Endothelial cell of umbilical vein (primary cell): ENCODE data around the gene SLC25A1. TPM values are rescaled to one million over a fixed set of nuclear protein-coding genes. Genes with fewer than 3 reads are reported as not detected.

ENCODE experiments used
- BruUV-seq: library from RNA; stranded (reverse); fragments of 400-500 nt; replicated peaks from 2 replicates; lab custom pipeline; 2021; lab: Mats Ljungman, UMichigan
- CTCF ChIA-PET: fragments of 300-600, 350-600 bp; sonication (Branson Sonifier 250); formaldehyde crosslinking; loops from one replicate; lab custom pipeline; 2021; ENCODE audit warnings: antibody characterized with exemption, inconsistent platforms; lab: Charles Lee
- POLR2A ChIA-PET: fragments of 300-600, 350-600 bp; sonication (Branson Sonifier 250); formaldehyde crosslinking; loops from one replicate; lab custom pipeline; 2021; ENCODE audit warnings: antibody characterized with exemption, inconsistent platforms; lab: Charles Lee
- DNase-seq: peaks from one replicate; pipeline ENCODE4 v3.0.0-alpha.2; 2011; ENCODE audit warnings: low read depth, low spot score
- FAIRE-seq: peaks from 2 replicates; lab custom pipeline; 2011; peaks lifted over from hg19 to GRCh38; lab: Jason Lieb, UNC
- H2AFZ ChIP-seq: 2 replicates; pipeline ENCODE4 v1.6.0; 2012; ENCODE audit warnings: low read depth, low read length, control low read depth, inconsistent platforms
- H3K27ac ChIP-seq: 2 replicates; pipeline ENCODE4 v1.5.1; 2011; ENCODE audit warnings: low read depth, mild to moderate bottlenecking, control low read depth, low read length, moderate library complexity; ENCODE audit not compliant: insufficient read depth
- H3K27me3 ChIP-seq, 2 experiments: 2 replicates each; pipeline versions ENCODE4 v1.6.0 to v1.6.1; 2011; ENCODE audit warnings: low read length in 2 of 2, mixed read lengths in 1 of 2; ENCODE audit not compliant: control insufficient read depth in 2 of 2, insufficient read depth in 2 of 2
- H3K36me3 ChIP-seq, 2 experiments: 2 replicates in 1 of 2; 3 replicates in 1 of 2; pipeline ENCODE4 v1.5.1; 2011; ENCODE audit warnings: low read length in 2 of 2, mild to moderate bottlenecking in 1 of 2, moderate library complexity in 1 of 2; ENCODE audit not compliant: control insufficient read depth in 2 of 2, insufficient read depth in 2 of 2; ENCODE audit errors: extremely low read depth in 1 of 2
- H3K4me1 ChIP-seq: 3 replicates; pipeline ENCODE4 v1.5.1; 2011; ENCODE audit warnings: mild to moderate bottlenecking, low read length; ENCODE audit not compliant: control insufficient read depth, insufficient read depth; ENCODE audit errors: extremely low read depth
- H3K4me2 ChIP-seq: 2 replicates; pipeline ENCODE4 v1.6.1; 2011; ENCODE audit warnings: low read length, control low read depth, mixed read lengths; ENCODE audit not compliant: insufficient read depth
- H3K4me3 ChIP-seq, 3 experiments: fragments of 200-600 bp in 1 of 3; sonication (generic), shearing (Covaris generic) in 1 of 3; replicated peaks in 1 of 3; 2 replicates each; pipeline ENCODE4 v1.5.1; 2011 to 2016; ENCODE audit warnings: control low read depth in 3 of 3, low read length in 3 of 3, mild to moderate bottlenecking in 2 of 3, inconsistent platforms in 1 of 3, low read depth in 1 of 3, moderate library complexity in 1 of 3; ENCODE audit not compliant: insufficient read depth in 1 of 3
- H3K79me2 ChIP-seq: 2 replicates; pipeline ENCODE4 v1.6.0; 2012; ENCODE audit warnings: low read length, inconsistent platforms; ENCODE audit not compliant: control insufficient read depth, insufficient read depth
- H3K9ac ChIP-seq: replicated peaks from 2 replicates; pipeline ENCODE3; 2011; ENCODE audit warnings: low read length, control low read depth; ENCODE audit not compliant: insufficient read depth; ENCODE audit errors: extremely low read depth
- H3K9me1 ChIP-seq: replicated peaks from 3 replicates; pipeline ENCODE4 v1.6.0; 2011; ENCODE audit warnings: mild to moderate bottlenecking, low read length; ENCODE audit not compliant: control insufficient read depth, insufficient read depth; ENCODE audit errors: extremely low read depth
- H3K9me3 ChIP-seq: replicated peaks from 2 replicates; pipeline ENCODE4 v1.5.1; 2012; ENCODE audit warnings: low read length, inconsistent platforms; ENCODE audit not compliant: control insufficient read depth, insufficient read depth
- H4K20me1 ChIP-seq: replicated peaks from 2 replicates; pipeline ENCODE3; 2011; ENCODE audit warnings: mild to moderate bottlenecking, low read length; ENCODE audit not compliant: control insufficient read depth, insufficient read depth; ENCODE audit errors: extremely low read depth
- CTCF ChIP-seq, 2 donors: IDR thresholded peaks; 1 replicate in 1 of 2; 2 replicates in 1 of 2; pipeline ENCODE4 v1.5.1; 2011; ENCODE audit warnings: low read length in 2 of 2, mild to moderate bottlenecking in 2 of 2, moderate library complexity in 2 of 2, control low read depth in 1 of 2, inconsistent platforms in 1 of 2, low read depth in 1 of 2; ENCODE audit not compliant: insufficient read depth in 1 of 2; ENCODE audit errors: extremely low read depth in 1 of 2
- EZH2 ChIP-seq: IDR thresholded peaks from 2 replicates; pipeline ENCODE4 v1.6.1; 2012; ENCODE audit warnings: borderline replicate concordance, low read depth, mild to moderate bottlenecking, moderate library complexity, low read length, inconsistent platforms; ENCODE audit not compliant: severe bottlenecking
- FOS ChIP-seq: IDR thresholded peaks from 2 replicates; pipeline ENCODE4 v1.6.1; 2011; ENCODE audit warnings: mild to moderate bottlenecking, low read length, moderate library complexity, borderline replicate concordance; ENCODE audit not compliant: insufficient read depth
- GATA2 ChIP-seq: IDR thresholded peaks from 2 replicates; pipeline ENCODE4 v1.7.0; 2011; ENCODE audit warnings: low read depth, mild to moderate bottlenecking, moderate library complexity, mixed read lengths, low read length; ENCODE audit not compliant: insufficient read length, insufficient read depth
- JUN ChIP-seq: IDR thresholded peaks from 2 replicates; pipeline ENCODE4 v1.6.1; 2011; ENCODE audit warnings: borderline replicate concordance, low read depth; ENCODE audit not compliant: insufficient read length, insufficient read depth
- MAX ChIP-seq: IDR thresholded peaks from 2 replicates; pipeline ENCODE4 v1.6.1; 2011; ENCODE audit not compliant: insufficient read depth, insufficient read length
- MYC ChIP-seq: IDR thresholded peaks from one replicate; pipeline ENCODE4 v1.6.1; 2011; ENCODE audit warnings: mild to moderate bottlenecking, low read depth, low read length
- POLR2A ChIP-seq: IDR thresholded peaks from 2 replicates; pipeline ENCODE4 v1.6.1; 2012; ENCODE audit warnings: low read depth, mild to moderate bottlenecking, control low read depth, low read length
- POLR2AphosphoS5 ChIP-seq: IDR thresholded peaks from 2 replicates; pipeline ENCODE4 v1.6.1; 2012; ENCODE audit warnings: low read depth, mild to moderate bottlenecking, control low read depth, low read length, moderate library complexity; ENCODE audit not compliant: insufficient read depth
- dilution Hi-C: fragments of 300-500 bp; cut with MboI; formaldehyde crosslinking; loops from one replicate; pipeline ENCODE4 v1.15.0; 2019; ENCODE audit warnings: low sequenced_read_pairs; ENCODE audit not compliant: extremely low pct_ligation_motif_present
- intact Hi-C: fragments of 100-400 bp; cut with micrococcal nuclease; formaldehyde crosslinking; loops from one replicate; pipeline ENCODE4 v1.10.0; 2022
- polyA plus RNA-seq, 4 experiments: library from polyadenylated mRNA; depleted of rRNA in 3 of 4; stranded (reverse) in 3 of 4; unstranded in 1 of 4; fragments of >200 nt; gene quantifications; 2 replicates each; pipeline versions ENCODE4 v1.2.1 to v1.2.3, GENCODE V29; 2011 to 2012; ENCODE audit warnings: missing spikeins in 1 of 4
- total RNA-seq: library from RNA; stranded (reverse); gene quantifications from 2 replicates; pipeline ENCODE4 v1.2.3, GENCODE V29; 2021

Gene SLC25A1
- total and polyA plus RNA-seq, 2 donors (not counting 3 experiments of a cell fraction or from before 2014, with no cell fraction given): 80.0 to 94.5 TPM

GRCh38 chr22:19193879-19194278, 15.3 kb upstream of the SLC25A1 start:
- Histone ChIP-seq H3K9me3 (no peaks in the 10 kb centered on the region), H3K27ac (no peak overlapping the region), H3K79me2 (no peaks in the 10 kb centered on the region), H3K4me3 (no peak overlapping the region), H4K20me1 (no peaks in the 10 kb centered on the region), H3K4me1 (no peaks in the 10 kb centered on the region), H3K36me3 (no peaks in the 10 kb centered on the region), H3K27me3 (no peaks in the 10 kb centered on the region), H3K9ac (no peak overlapping the region), H2AFZ (no peak overlapping the region), H3K9me1 (no peaks in the 10 kb centered on the region), H3K4me2 (no peak overlapping the region)
- no TSS peak for BruUV-seq
- POLR2A ChIA-PET: no interaction called here
- intact Hi-C loops: no loop called here
- FAIRE-seq (no peak), DNase-seq (no peak)
- TF ChIP-seq JUN (no peak), POLR2AphosphoS5 (no peak), POLR2A (no peak), MYC (no peak), CTCF (IDR thresholded peaks at IDR 0.05; ENCODE audit: extremely low read depth in 1 of 2, insufficient read depth in 1 of 2, low read depth in 1 of 2, low read length in 2 of 2) (no peak), GATA2 (no peak), MAX (no peak), EZH2 (no peak), FOS (no peak)
- dilution Hi-C loops: no loop called here
- CTCF ChIA-PET: interaction anchor here (1.3 kb wide), 1 partner anchor 15 kb away, joined by 8 read pairs; the partner anchor contains the start of gene SLC25A1
